ENCODE measurements around the gene VCP. TPM values are rescaled to one million over a fixed set of nuclear protein-coding genes. Genes with fewer than 3 reads are reported as not detected.

The VCP gene
- total RNA-seq, 1 experiment from 2014 or later: 170 TPM

DNA sequence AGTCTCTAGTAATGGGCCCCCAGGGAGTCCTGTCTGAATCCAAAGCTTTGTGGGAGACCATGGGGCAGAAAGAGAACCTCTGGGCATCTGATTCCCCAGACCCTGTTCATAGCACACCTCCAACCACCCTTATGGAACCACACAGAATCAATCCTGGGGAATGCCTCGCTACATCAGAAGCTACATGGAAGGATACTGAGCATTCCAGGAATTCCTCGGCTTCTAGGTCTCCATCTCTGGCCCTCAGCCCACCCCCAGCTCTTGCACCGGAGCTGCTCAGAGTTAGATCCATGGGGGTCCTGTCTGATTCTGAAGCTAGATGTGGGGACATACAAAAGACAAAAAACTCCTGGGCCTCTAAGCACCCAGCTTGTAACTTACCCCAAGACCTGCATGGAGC, 28.4 kb downstream of the VCP start:
- CTCF ChIA-PET: no interaction called here
- H3K4me3 ChIP-seq (replicated peaks in 1 of 2; ENCODE audit: low read depth in 1 of 2, low read length in 2 of 2): no peak overlapping the region
- H2AFZ ChIP-seq (ENCODE audit: low read depth, low read length, poor library complexity, severe bottlenecking): no peak overlapping the region
- H3K4me2 ChIP-seq (ENCODE audit: low read length): no peak overlapping the region
- no peak overlapping the region for H3K27ac ChIP-seq (ENCODE audit: low read depth, low read length)
- TF ChIP-seq SP1 (IDR thresholded peaks at IDR 0.05; ENCODE audit: low read depth): no peak
- TF ChIP-seq ZNF274 (IDR thresholded peaks at IDR 0.05; ENCODE audit: low read depth, low read length): no peak
- TF ChIP-seq EGR1 (IDR thresholded peaks at IDR 0.05; ENCODE audit: low read depth): no peak
- no peak for TF ChIP-seq SIN3A (IDR thresholded peaks at IDR 0.05; ENCODE audit: low read depth)
- TF ChIP-seq, protein P1, sequence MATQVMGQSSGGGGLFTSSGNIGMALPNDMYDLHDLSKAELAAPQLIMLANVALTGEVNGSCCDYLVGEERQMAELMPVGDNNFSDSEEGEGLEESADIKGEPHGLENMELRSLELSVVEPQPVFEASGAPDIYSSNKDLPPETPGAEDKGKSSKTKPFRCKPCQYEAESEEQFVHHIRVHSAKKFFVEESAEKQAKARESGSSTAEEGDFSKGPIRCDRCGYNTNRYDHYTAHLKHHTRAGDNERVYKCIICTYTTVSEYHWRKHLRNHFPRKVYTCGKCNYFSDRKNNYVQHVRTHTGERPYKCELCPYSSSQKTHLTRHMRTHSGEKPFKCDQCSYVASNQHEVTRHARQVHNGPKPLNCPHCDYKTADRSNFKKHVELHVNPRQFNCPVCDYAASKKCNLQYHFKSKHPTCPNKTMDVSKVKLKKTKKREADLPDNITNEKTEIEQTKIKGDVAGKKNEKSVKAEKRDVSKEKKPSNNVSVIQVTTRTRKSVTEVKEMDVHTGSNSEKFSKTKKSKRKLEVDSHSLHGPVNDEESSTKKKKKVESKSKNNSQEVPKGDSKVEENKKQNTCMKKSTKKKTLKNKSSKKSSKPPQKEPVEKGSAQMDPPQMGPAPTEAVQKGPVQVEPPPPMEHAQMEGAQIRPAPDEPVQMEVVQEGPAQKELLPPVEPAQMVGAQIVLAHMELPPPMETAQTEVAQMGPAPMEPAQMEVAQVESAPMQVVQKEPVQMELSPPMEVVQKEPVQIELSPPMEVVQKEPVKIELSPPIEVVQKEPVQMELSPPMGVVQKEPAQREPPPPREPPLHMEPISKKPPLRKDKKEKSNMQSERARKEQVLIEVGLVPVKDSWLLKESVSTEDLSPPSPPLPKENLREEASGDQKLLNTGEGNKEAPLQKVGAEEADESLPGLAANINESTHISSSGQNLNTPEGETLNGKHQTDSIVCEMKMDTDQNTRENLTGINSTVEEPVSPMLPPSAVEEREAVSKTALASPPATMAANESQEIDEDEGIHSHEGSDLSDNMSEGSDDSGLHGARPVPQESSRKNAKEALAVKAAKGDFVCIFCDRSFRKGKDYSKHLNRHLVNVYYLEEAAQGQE (IDR thresholded peaks at IDR 0.05; ENCODE audit: low read depth): no peak
- TF ChIP-seq, protein P2, sequence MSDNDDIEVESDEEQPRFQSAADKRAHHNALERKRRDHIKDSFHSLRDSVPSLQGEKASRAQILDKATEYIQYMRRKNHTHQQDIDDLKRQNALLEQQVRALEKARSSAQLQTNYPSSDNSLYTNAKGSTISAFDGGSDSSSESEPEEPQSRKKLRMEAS (IDR thresholded peaks at IDR 0.05): no peak
- TF ChIP-seq POLR2AphosphoS5 (IDR thresholded peaks at IDR 0.05; ENCODE audit: low read depth, low read length): no peak
- TF ChIP-seq POLR2A (IDR thresholded peaks at IDR 0.05; ENCODE audit: borderline replicate concordance, extremely low read depth, insufficient read depth, insufficient read length): no peak
- TF ChIP-seq TCF7L2 (IDR thresholded peaks at IDR 0.05; ENCODE audit: borderline replicate concordance, extremely low read depth, insufficient read depth, insufficient read length): no peak
- TF ChIP-seq JUND (IDR thresholded peaks at IDR 0.05): no peak
- TF ChIP-seq CBX3 (IDR thresholded peaks at IDR 0.05; ENCODE audit: low read depth): no peak
- TF ChIP-seq, protein P3, sequence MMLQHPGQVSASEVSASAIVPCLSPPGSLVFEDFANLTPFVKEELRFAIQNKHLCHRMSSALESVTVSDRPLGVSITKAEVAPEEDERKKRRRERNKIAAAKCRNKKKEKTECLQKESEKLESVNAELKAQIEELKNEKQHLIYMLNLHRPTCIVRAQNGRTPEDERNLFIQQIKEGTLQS (IDR thresholded peaks at IDR 0.05): no peak
- no peak for TF ChIP-seq FOSL1 (IDR thresholded peaks at IDR 0.05; ENCODE audit: low read depth)
- no peak for TF ChIP-seq SRF (IDR thresholded peaks at IDR 0.05; ENCODE audit: low read depth)
- TF ChIP-seq, protein P4, sequence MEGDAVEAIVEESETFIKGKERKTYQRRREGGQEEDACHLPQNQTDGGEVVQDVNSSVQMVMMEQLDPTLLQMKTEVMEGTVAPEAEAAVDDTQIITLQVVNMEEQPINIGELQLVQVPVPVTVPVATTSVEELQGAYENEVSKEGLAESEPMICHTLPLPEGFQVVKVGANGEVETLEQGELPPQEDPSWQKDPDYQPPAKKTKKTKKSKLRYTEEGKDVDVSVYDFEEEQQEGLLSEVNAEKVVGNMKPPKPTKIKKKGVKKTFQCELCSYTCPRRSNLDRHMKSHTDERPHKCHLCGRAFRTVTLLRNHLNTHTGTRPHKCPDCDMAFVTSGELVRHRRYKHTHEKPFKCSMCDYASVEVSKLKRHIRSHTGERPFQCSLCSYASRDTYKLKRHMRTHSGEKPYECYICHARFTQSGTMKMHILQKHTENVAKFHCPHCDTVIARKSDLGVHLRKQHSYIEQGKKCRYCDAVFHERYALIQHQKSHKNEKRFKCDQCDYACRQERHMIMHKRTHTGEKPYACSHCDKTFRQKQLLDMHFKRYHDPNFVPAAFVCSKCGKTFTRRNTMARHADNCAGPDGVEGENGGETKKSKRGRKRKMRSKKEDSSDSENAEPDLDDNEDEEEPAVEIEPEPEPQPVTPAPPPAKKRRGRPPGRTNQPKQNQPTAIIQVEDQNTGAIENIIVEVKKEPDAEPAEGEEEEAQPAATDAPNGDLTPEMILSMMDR (IDR thresholded peaks at IDR 0.05 in 2 of 3, conservative IDR thresholded peaks at IDR 0.05 in 1 of 3; ENCODE audit: borderline replicate concordance in 1 of 3, insufficient read depth in 1 of 3, low read depth in 2 of 3, low read length in 2 of 3): no peak
- H3K9ac ChIP-seq (ENCODE audit: low read length): no peak overlapping the region
- H3K79me2 ChIP-seq (ENCODE audit: insufficient read depth, low read length): no peaks in the 10 kb centered on the region
- BruUV-seq (replicated peaks): no TSS peak
- no peaks in the 10 kb centered on the region for H3K9me3 ChIP-seq (ENCODE audit: control insufficient read depth in 1 of 2, insufficient read depth in 1 of 2, low read depth in 1 of 2, low read length in 2 of 2)
- H3K9me2 ChIP-seq (ENCODE audit: insufficient read depth): no peaks in the 10 kb centered on the region
- POLR2A ChIA-PET: no interaction called here
- no peaks in the 10 kb centered on the region for H4K20me1 ChIP-seq (ENCODE audit: insufficient read depth)
- RAD21 ChIA-PET (ENCODE audit: low non-redundant PET in 1 of 2, low total read pairs in 2 of 2, uncharacterized antibody in 2 of 2, unreplicated experiment in 2 of 2): no interaction called here
- no peaks in the 10 kb centered on the region for H3K27me3 ChIP-seq (ENCODE audit: insufficient read depth, low read length)
- H3K36me3 ChIP-seq (ENCODE audit: control insufficient read depth in 1 of 2, insufficient read depth in 2 of 2, low read length in 2 of 2): no peaks in the 10 kb centered on the region; a peak in 1 of 4 replicates
- H3K4me1 ChIP-seq (ENCODE audit: control insufficient read depth in 1 of 2, insufficient read depth in 2 of 2, low read length in 2 of 2): no peaks in the 10 kb centered on the region
- intact Hi-C loops (cut with micrococcal nuclease): no loop called here
- ATAC-seq (no peak), DNase-seq (ENCODE audit: low read depth, low spot score) (no peak)
